Bronchial epithelial cell (primary cell): Measurements from ENCODE around the gene FBXO17. TPM values are rescaled to one million over a fixed set of nuclear protein-coding genes. Genes with fewer than 3 reads are reported as not detected.
"Not testable (repeated sequence)": the region's sequence is repeated elsewhere in the genome, so short reads cannot be mapped to it uniquely, and the experiment has no call there.

Experiments used
- DNase-seq: peaks from one replicate; pipeline ENCODE4 v3.0.0-alpha.2; 2010; ENCODE audit warnings: low read depth
- FAIRE-seq: peaks from 2 replicates; lab custom pipeline; 2011; peaks lifted over from hg19 to GRCh38; lab: Jason Lieb, UNC
- H3K27me3 ChIP-seq: 2 replicates; pipeline ENCODE4 v1.5.1; 2011; ENCODE audit warnings: low read length; ENCODE audit not compliant: control insufficient read depth, insufficient read depth
- H3K36me3 ChIP-seq: 2 replicates; pipeline ENCODE4 v1.5.1; 2011; ENCODE audit warnings: low read length; ENCODE audit not compliant: control insufficient read depth, insufficient read depth
- H3K4me3 ChIP-seq: 2 replicates; pipeline ENCODE4 v1.5.1; 2011; ENCODE audit warnings: mild to moderate bottlenecking, low read depth, low read length, control low read depth
- CTCF ChIP-seq: IDR thresholded peaks from 2 replicates; pipeline ENCODE4 v1.5.1; 2011; ENCODE audit warnings: mild to moderate bottlenecking, moderate library complexity, low read length, control low read depth, inconsistent platforms; ENCODE audit not compliant: insufficient read depth, severe bottlenecking
- total RNA-seq: library from RNA; depleted of rRNA; stranded (reverse); fragments of >200 nt; gene quantifications from 2 replicates; pipeline ENCODE4 v1.2.1, GENCODE V29; 2014

The FBXO17 gene
- total RNA-seq, 1 donor from 2014 or later = 11.6 TPM

DNA sequence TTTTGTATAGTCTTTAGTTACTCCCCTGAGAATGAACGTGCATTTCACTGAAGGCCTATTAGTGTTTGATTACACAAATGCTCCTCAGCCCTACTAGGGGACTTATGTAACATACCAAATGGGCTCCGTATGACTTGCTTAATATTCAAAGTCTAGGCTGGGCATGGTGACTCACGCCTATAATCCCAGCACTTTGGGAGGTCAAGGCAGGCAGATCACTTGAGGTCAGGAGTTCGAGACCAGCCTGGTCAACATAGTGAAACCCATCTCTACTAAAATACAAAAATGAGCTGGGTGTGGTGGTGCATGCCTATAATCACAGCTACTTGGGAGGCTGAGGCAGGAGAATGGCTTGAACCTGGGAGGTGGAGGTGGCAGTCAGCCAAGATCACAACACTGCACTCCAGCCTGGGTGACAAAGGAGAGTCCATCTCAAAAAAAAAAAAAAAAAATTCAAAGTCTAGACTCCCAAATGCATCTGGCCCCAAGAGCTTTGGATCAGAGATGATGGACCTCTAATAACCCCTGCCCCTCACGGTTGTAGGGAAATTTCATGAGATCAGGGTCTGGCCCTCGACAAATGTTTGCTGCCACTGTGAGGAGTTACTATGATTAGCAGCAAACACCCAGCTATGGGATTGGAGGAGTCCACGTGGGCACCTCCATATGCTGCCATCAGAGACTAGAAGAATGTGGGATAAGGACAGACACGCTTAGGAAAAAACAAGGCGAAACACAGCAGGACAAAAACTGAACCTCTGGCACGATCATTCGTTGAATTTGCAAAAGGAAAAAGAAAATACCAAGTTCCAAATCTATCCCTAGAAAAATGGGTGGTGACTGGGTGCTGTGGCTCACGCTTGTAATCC lies 4.6 kb downstream of the FBXO17 start:
- no peak for TF ChIP-seq CTCF
- H3K36me3 ChIP-seq = no peaks in the 10 kb centered on the region

GRCh38 chr19:38966149-38966548 lies 9.4 kb downstream of the FBXO17 start:
- not testable (repeated sequence) for H3K27me3 ChIP-seq, DNase-seq, H3K36me3 ChIP-seq, H3K4me3 ChIP-seq, FAIRE-seq

More for the DNA sequence above, 4.6 kb downstream of the FBXO17 start:
- Histone ChIP-seq H3K4me3 (no peak overlapping the region), H3K27me3 (no peaks in the 10 kb centered on the region)
- no peak for FAIRE-seq
- DNase-seq = no peak

DNA sequence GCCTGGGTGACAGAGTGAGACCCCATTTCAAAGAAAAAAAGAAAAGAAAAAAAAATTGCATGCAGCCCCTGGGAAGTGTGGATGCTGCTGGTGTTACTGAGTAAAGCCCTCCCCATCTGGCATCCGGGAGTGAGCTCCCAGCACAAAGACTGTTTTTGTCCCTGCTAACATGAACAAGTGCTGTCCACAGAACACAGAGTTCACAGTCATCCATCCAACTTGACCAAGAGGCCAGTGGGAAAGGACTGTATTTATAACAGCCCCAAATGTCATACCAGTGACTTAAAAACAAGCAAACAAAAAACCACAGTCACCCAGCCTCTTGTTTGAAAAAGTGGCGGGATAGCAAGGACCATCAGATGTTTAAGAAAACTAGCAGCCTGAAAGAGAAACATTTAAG lies 10.8 kb downstream of the FBXO17 start:
- Histone ChIP-seq H3K4me3 (no peak overlapping the region), H3K36me3 (no peaks in the 10 kb centered on the region), H3K27me3 (no peaks in the 10 kb centered on the region)
- no peak for DNase-seq
- no peak for FAIRE-seq
- no peak for TF ChIP-seq CTCF

- no peak for TF ChIP-seq CTCF
- DNase-seq (no peak), FAIRE-seq (no peak)
- Histone ChIP-seq H3K27me3 (no peaks in the 10 kb centered on the region), H3K4me3 (no peak overlapping the region), H3K36me3 (no peaks in the 10 kb centered on the region)
Measured at GRCh38 chr19:38959618-38960017, 15.9 kb downstream of the FBXO17 start.

DNA sequence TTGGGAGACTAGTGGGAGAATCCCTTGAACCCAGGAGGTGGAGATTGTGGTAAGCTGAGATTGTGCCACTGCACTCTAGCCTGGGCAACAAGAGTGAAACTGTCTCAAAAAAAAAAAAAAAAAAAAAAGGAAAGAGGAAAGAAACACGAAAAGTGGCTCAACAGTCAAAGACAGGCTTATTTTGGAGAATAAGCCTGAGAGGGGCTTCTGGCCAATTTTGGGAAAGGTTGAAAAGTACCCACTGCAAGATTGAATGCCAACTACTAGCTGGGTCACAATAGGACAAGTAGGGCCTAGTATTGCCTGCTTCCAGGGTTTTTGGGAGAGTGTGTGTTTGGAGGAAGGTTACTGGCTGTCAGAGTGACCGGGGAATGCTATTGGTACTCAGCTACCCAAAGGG lies 17.2 kb downstream of the FBXO17 start:
- TF ChIP-seq CTCF = no peak
- DNase-seq (no peak), FAIRE-seq (no peak)
- Histone ChIP-seq H3K27me3 (no peaks in the 10 kb centered on the region), H3K4me3 (no peak overlapping the region), H3K36me3 (no peaks in the 10 kb centered on the region)

GRCh38 chr19:38956264-38956663 lies 19.3 kb downstream of the FBXO17 start:
- DNase-seq = no peak
- Histone ChIP-seq H3K4me3 (no peak overlapping the region), H3K36me3 (no peaks in the 10 kb centered on the region), H3K27me3 (no peaks in the 10 kb centered on the region)
- no peak for FAIRE-seq
- no peak for TF ChIP-seq CTCF
